HepG2 (cell line): ENCODE results near the gene CARD19. TPM values are rescaled to one million over a fixed set of nuclear protein-coding genes. Genes with fewer than 3 reads are reported as not detected.

Source experiments
- CBX5 ChIP-seq: sonication (generic); formaldehyde crosslinking; IDR thresholded peaks from 2 replicates; pipeline ENCODE4 v1.4.0; 2020; ENCODE audit warnings: missing genetic modification reagents, borderline replicate concordance
- DMTF1 ChIP-seq: sonication (generic); formaldehyde crosslinking; IDR thresholded peaks from 2 replicates; pipeline ENCODE4 v1.4.0; 2020; ENCODE audit warnings: mild to moderate bottlenecking, missing genetic modification reagents
- DR1 ChIP-seq: sonication (generic); formaldehyde crosslinking; IDR thresholded peaks from 2 replicates; pipeline ENCODE4 v1.8.0; 2021; ENCODE audit warnings: mild to moderate bottlenecking, missing genetic modification reagents, inconsistent platforms
- FOXC1 ChIP-seq: sonication (generic); formaldehyde crosslinking; IDR thresholded peaks from 2 replicates; pipeline ENCODE4 v1.8.0; 2022; ENCODE audit warnings: mild to moderate bottlenecking, missing genetic modification reagents, borderline replicate concordance
- HNF1A ChIP-seq, 2 experiments: sonication (generic) in 1 of 2; formaldehyde crosslinking in 1 of 2; IDR thresholded peaks; 2 replicates each; pipeline versions ENCODE4 v1.4.0 to v1.6.1; 2016 to 2020; ENCODE audit warnings: borderline replicate concordance in 1 of 2, low read depth in 1 of 2, mild to moderate bottlenecking in 1 of 2, missing genetic modification reagents in 1 of 2
- HNRNPL ChIP-seq: fragments of 200-400 bp; formaldehyde crosslinking; IDR thresholded peaks from 2 replicates; pipeline ENCODE4 v1.6.1; 2017; ENCODE audit warnings: mild to moderate bottlenecking, low read depth, low read length
- MBNL3 ChIP-seq: fragments of 250-450 bp; sonication (Bioruptor Pico); conservative IDR thresholded peaks from 2 replicates; pipeline ENCODE4 v1.8.0; 2022; ENCODE audit warnings: mild to moderate bottlenecking, inconsistent platforms
- MYNN ChIP-seq: sonication (generic); formaldehyde crosslinking; IDR thresholded peaks from 2 replicates; pipeline ENCODE4 v1.4.0; 2020; ENCODE audit warnings: mild to moderate bottlenecking, low read depth, missing genetic modification reagents
- NRL ChIP-seq: sonication (generic); formaldehyde crosslinking; IDR thresholded peaks from 2 replicates; pipeline ENCODE4 v1.5.0; 2020; ENCODE audit warnings: missing genetic modification reagents, mild to moderate bottlenecking, moderate library complexity, borderline replicate concordance
- PHF21A ChIP-seq: sonication (generic); formaldehyde crosslinking; IDR thresholded peaks from 2 replicates; pipeline ENCODE4 v1.5.0; 2020; ENCODE audit warnings: mild to moderate bottlenecking, missing genetic modification reagents
- ZBTB7A ChIP-seq: sonication (generic); formaldehyde crosslinking; IDR thresholded peaks from 2 replicates; pipeline ENCODE4 v1.8.0; 2022; ENCODE audit warnings: mild to moderate bottlenecking, missing genetic modification reagents
- ZFYVE20 ChIP-seq: sonication (generic); formaldehyde crosslinking; IDR thresholded peaks from 2 replicates; pipeline ENCODE4 v1.8.0; 2023; ENCODE audit warnings: low read depth, mild to moderate bottlenecking, moderate library complexity, missing genetic modification reagents, borderline replicate concordance
- ZMYM3 ChIP-seq: sonication (generic); formaldehyde crosslinking; IDR thresholded peaks from 2 replicates; pipeline ENCODE4 v1.5.1; 2020; ENCODE audit warnings: mild to moderate bottlenecking, missing genetic modification reagents
- ZNF557 ChIP-seq: sonication (generic); formaldehyde crosslinking; IDR thresholded peaks from 2 replicates; pipeline ENCODE4 v1.4.0; 2020; ENCODE audit warnings: missing genetic modification reagents
- ZZZ3 ChIP-seq: sonication (generic); formaldehyde crosslinking; IDR thresholded peaks from 2 replicates; pipeline ENCODE4 v1.4.0; 2020; ENCODE audit warnings: missing genetic modification reagents, mild to moderate bottlenecking, borderline replicate concordance
- polyA plus RNA-seq, 8 experiments: library from polyadenylated mRNA; depleted of rRNA in 3 of 8; stranded (reverse) in 7 of 8; unstranded in 1 of 8; fragments of >200 nt; fragmentation: Illumina TruSeq in 4 of 8; extraction: Trizol in 4 of 8; gene quantifications; 2 replicates each; pipeline versions ENCODE4 v1.2.1 to v1.2.3, GENCODE V29; 2011 to 2016; ENCODE audit warnings: low read depth in 4 of 8, missing spikeins in 1 of 8, mixed read lengths in 1 of 8; ENCODE audit not compliant: insufficient read depth in 1 of 8
- total RNA-seq, 5 experiments: library from RNA; depleted of rRNA; stranded (reverse); fragments of >200 nt; fragmentation: Illumina TruSeq; extraction: Trizol; gene quantifications; 2 replicates each; pipeline ENCODE4 v1.2.3, GENCODE V29; 2016; ENCODE audit warnings: low read depth in 1 of 5

Gene CARD19
- total and polyA plus RNA-seq, 2 of the 13 experiments (the other 11 are each of a cell fraction or from before 2014, with no cell fraction given) = 18.4 to 47.2 TPM

- TF ChIP-seq HNF1A (IDR thresholded peaks at IDR 0.05; ENCODE audit: low read depth) = no peak
- TF ChIP-seq HNF1A (CRISPR knock-in tag; IDR thresholded peaks at IDR 0.05; ENCODE audit: borderline replicate concordance) = no peak
- peak; percentile 71; the same call in 1 of the 2 replicates for TF ChIP-seq NRL (CRISPR knock-in tag)
- TF ChIP-seq ZBTB7A = 0 out of 2 replicates have a peak, but pooled peaks have one; percentile 53
- no peak for TF ChIP-seq FOXC1 (CRISPR knock-in tag)
- TF ChIP-seq HNRNPL = peak; percentile 78
- TF ChIP-seq ZFYVE20 (CRISPR knock-in tag) = no peak
- TF ChIP-seq ZNF557 = no peak
- TF ChIP-seq PHF21A = no peak
- TF ChIP-seq MBNL3 (CRISPR knock-in tag) = no peak
- no peak for TF ChIP-seq ZZZ3
- TF ChIP-seq MYNN (CRISPR knock-in tag) = no peak
- no peak for TF ChIP-seq CBX5
- no peak for TF ChIP-seq DMTF1 (CRISPR knock-in tag)
- TF ChIP-seq ZMYM3 (CRISPR knock-in tag) = 0 out of 2 replicates have a peak, but pooled peaks have one; percentile 44
- no peak for TF ChIP-seq DR1 (CRISPR knock-in tag)
These were observed 38.9 kb downstream of the CARD19 start (continued) for GRCh38 chr9:93134740-93135444.
